Parathyroid adenoma (tissue), 2 donors: ENCODE results near the gene PMPCA.

Source experiments
- H2AFZ ChIP-seq: fragments of 300-600 bp; sonication (generic); one replicate; pipeline ENCODE4 v1.7.0; 2017; ENCODE audit warnings: antibody characterized with exemption, mild to moderate bottlenecking
- H3K27ac ChIP-seq: fragments of 300-600 bp; sonication (generic); one replicate; pipeline ENCODE4 v1.7.0; 2017
- H3K27me3 ChIP-seq: fragments of 300-600 bp; sonication (generic); one replicate; pipeline ENCODE4 v1.7.0; 2017; ENCODE audit warnings: low read length; ENCODE audit not compliant: control insufficient read depth, insufficient read depth
- H3K36me3 ChIP-seq: fragments of 300-600 bp; sonication (generic); one replicate; pipeline ENCODE4 v1.7.0; 2017; ENCODE audit warnings: low read length; ENCODE audit not compliant: control insufficient read depth, insufficient read depth
- H3K4me1 ChIP-seq: fragments of 300-600 bp; sonication (generic); one replicate; pipeline ENCODE4 v1.7.0; 2017; ENCODE audit warnings: control low read depth
- H3K4me2 ChIP-seq: fragments of 300-600 bp; sonication (generic); one replicate; pipeline ENCODE4 v1.7.0; 2017; ENCODE audit warnings: low read length
- H3K4me3 ChIP-seq: fragments of 300-600 bp; sonication (generic); one replicate; pipeline ENCODE4 v1.7.0; 2017; ENCODE audit warnings: low read depth, low read length
- H3K79me2 ChIP-seq: fragments of 300-600 bp; sonication (generic); one replicate; pipeline ENCODE4 v1.7.0; 2017; ENCODE audit warnings: control low read depth
- H3K9ac ChIP-seq: fragments of 300-600 bp; sonication (generic); one replicate; pipeline ENCODE4 v1.7.0; 2017; ENCODE audit warnings: mild to moderate bottlenecking
- H3K9me3 ChIP-seq: fragments of 300-600 bp; sonication (generic); one replicate; pipeline ENCODE4 v1.7.0; 2017; ENCODE audit warnings: low read length; ENCODE audit not compliant: control insufficient read depth
- CTCF ChIP-seq: fragments of 300-600 bp; sonication (generic); IDR thresholded peaks from one replicate; pipeline ENCODE4 v1.7.0; 2017; ENCODE audit warnings: antibody characterized with exemption, mild to moderate bottlenecking
- donor health status: primary hyperparathyroidism.

The PMPCA gene

GRCh38 chr9:136437430-136437829 lies 27.0 kb downstream of the PMPCA start:
- no peak overlapping the region for H3K9ac ChIP-seq
- no peaks in the 10 kb centered on the region for H3K4me1 ChIP-seq
- no peaks in the 10 kb centered on the region for H3K36me3 ChIP-seq
- no peak overlapping the region for H3K27ac ChIP-seq
- H3K9me3 ChIP-seq = no peaks in the 10 kb centered on the region
- peak overlapping the region; percentile 92 for H3K4me2 ChIP-seq
- TF ChIP-seq CTCF = no peak
- no peak overlapping the region for H2AFZ ChIP-seq
- no peak overlapping the region for H3K4me3 ChIP-seq
- H3K27me3 ChIP-seq = no peaks in the 10 kb centered on the region
- peaks cover 2% of the 10 kb centered on the region for H3K79me2 ChIP-seq

GRCh38 chr9:136437839-136438547 lies 27.5 kb downstream of the PMPCA start:
- no peaks in the 10 kb centered on the region for H3K9me3 ChIP-seq
- no peaks in the 10 kb centered on the region for H3K36me3 ChIP-seq
- H3K27me3 ChIP-seq = no peaks in the 10 kb centered on the region
- TF ChIP-seq CTCF = no peak
- peak overlapping the region; percentile 63 for H3K4me3 ChIP-seq
- no peak overlapping the region for H3K9ac ChIP-seq
- no peak overlapping the region for H2AFZ ChIP-seq
- H3K79me2 ChIP-seq = peaks cover 2% of the 10 kb centered on the region
- peak overlapping the region; percentile 92 for H3K4me2 ChIP-seq
- H3K27ac ChIP-seq = no peak overlapping the region
- no peaks in the 10 kb centered on the region for H3K4me1 ChIP-seq

- H3K27ac ChIP-seq = no peak overlapping the region
- H3K9me3 ChIP-seq = no peaks in the 10 kb centered on the region
- H2AFZ ChIP-seq = peak overlapping the region; percentile 74
- peaks cover 2% of the 10 kb centered on the region for H3K79me2 ChIP-seq
- TF ChIP-seq CTCF = no peak
- peak overlapping the region; percentile 63 for H3K4me3 ChIP-seq
- H3K9ac ChIP-seq = peak overlapping the region; percentile 28
- peak overlapping the region; percentile 92 for H3K4me2 ChIP-seq
- no peaks in the 10 kb centered on the region for H3K4me1 ChIP-seq
- no peaks in the 10 kb centered on the region for H3K36me3 ChIP-seq
- no peaks in the 10 kb centered on the region for H3K27me3 ChIP-seq
These were observed 28.4 kb downstream of the PMPCA start for GRCh38 chr9:136438548-136439480.

GRCh38 chr9:136439481-136440408 lies 29.3 kb downstream of the PMPCA start, which contains the start of gene INPP5E:
TSS of gene INPP5E (minus strand) at chr9:136439845. CDS start at chr9:136439419, 426 bp downstream.
- peak within 1 kb of the TSS; percentile 74 for H2AFZ ChIP-seq
- peak; percentile 38 for TF ChIP-seq CTCF
- no peaks in the 10 kb centered on the region for H3K36me3 ChIP-seq
- H3K4me1 ChIP-seq = no peaks in the 10 kb centered on the region
- peak within 1 kb of the TSS; percentile 28 for H3K9ac ChIP-seq
- H3K79me2 ChIP-seq = peaks cover 2% of the 10 kb centered on the region
- no peaks in the 10 kb centered on the region for H3K27me3 ChIP-seq
- H3K4me3 ChIP-seq = peak within 1 kb of the TSS; percentile 63
- no peak within 1 kb of the TSS for H3K27ac ChIP-seq
- H3K4me2 ChIP-seq = peak within 1 kb of the TSS; percentile 92
- no peaks in the 10 kb centered on the region for H3K9me3 ChIP-seq
